CD14-positive monocyte (primary cell): ENCODE measurements around the gene CBX1. TPM values are rescaled to one million over a fixed set of nuclear protein-coding genes. Genes with fewer than 3 reads are reported as not detected.

Experiments
- DNase-seq, 3 donors: peaks; one replicate each; pipeline ENCODE4 v3.0.0-alpha.2; 2011 to 2022
- H2AFZ ChIP-seq: 2 replicates; pipeline ENCODE4 v1.6.0; 2012; ENCODE audit warnings: mild to moderate bottlenecking, low read depth, low read length, inconsistent platforms; ENCODE audit not compliant: insufficient read depth, poor library complexity, severe bottlenecking
- H3K27ac ChIP-seq, 2 donors: 1 replicate in 1 of 2; 2 replicates in 1 of 2; pipeline ENCODE4 v1.5.1; 2012 to 2013; ENCODE audit warnings: low read length in 2 of 2, control low read depth in 1 of 2, inconsistent platforms in 1 of 2, low read depth in 1 of 2, mild to moderate bottlenecking in 1 of 2
- H3K27me3 ChIP-seq, 2 donors: one replicate each; pipeline versions ENCODE4 v1.6.0 to v1.6.1; 2011 to 2013; ENCODE audit warnings: low read length in 2 of 2; ENCODE audit not compliant: control insufficient read depth in 2 of 2, insufficient read depth in 2 of 2
- H3K36me3 ChIP-seq, 2 donors: replicated peaks in 1 of 2; 1 replicate in 1 of 2; 2 replicates in 1 of 2; pipeline versions ENCODE4 v1.5.1 to v1.6.1; 2012 to 2013; ENCODE audit warnings: low read length in 2 of 2, control low read depth in 1 of 2, inconsistent platforms in 1 of 2, mild to moderate bottlenecking in 1 of 2; ENCODE audit not compliant: insufficient read depth in 2 of 2, control insufficient read depth in 1 of 2
- H3K4me1 ChIP-seq, 2 donors: 1 replicate in 1 of 2; 2 replicates in 1 of 2; pipeline versions ENCODE4 v1.5.1 to v1.6.1; 2012 to 2013; ENCODE audit warnings: low read length in 2 of 2, control low read depth in 1 of 2, inconsistent platforms in 1 of 2, mild to moderate bottlenecking in 1 of 2, moderate library complexity in 1 of 2; ENCODE audit not compliant: insufficient read depth in 2 of 2, control insufficient read depth in 1 of 2
- H3K4me2 ChIP-seq: replicated peaks from 2 replicates; pipeline ENCODE3; 2012; ENCODE audit warnings: low read length, moderate library complexity, mild to moderate bottlenecking; ENCODE audit not compliant: poor library complexity, severe bottlenecking; ENCODE audit errors: extremely low read depth
- H3K4me3 ChIP-seq, 3 experiments: fragments of 200-600 bp in 1 of 3; sonication (generic) in 1 of 3; replicated peaks in 1 of 3; 1 replicate in 2 of 3; 2 replicates in 1 of 3; pipeline ENCODE4 v1.5.1; 2011 to 2013; ENCODE audit warnings: low read length in 3 of 3, mild to moderate bottlenecking in 3 of 3, control low read depth in 2 of 3, low read depth in 2 of 3, inconsistent platforms in 1 of 3, moderate library complexity in 1 of 3
- H3K79me2 ChIP-seq: 2 replicates; pipeline ENCODE4 v1.6.0; 2012; ENCODE audit warnings: mild to moderate bottlenecking, control low read depth, inconsistent platforms, low read length, moderate library complexity; ENCODE audit not compliant: insufficient read depth
- H3K9ac ChIP-seq: 2 replicates; pipeline ENCODE4 v1.6.0; 2017; ENCODE audit warnings: low read length, mild to moderate bottlenecking; ENCODE audit not compliant: insufficient read depth, poor library complexity, severe bottlenecking
- H3K9me3 ChIP-seq, 2 donors: replicated peaks in 1 of 2; 1 replicate in 1 of 2; 2 replicates in 1 of 2; pipeline versions ENCODE4 v1.5.1 to v1.6.1; 2012 to 2013; ENCODE audit warnings: low read length in 2 of 2, control low read depth in 1 of 2; ENCODE audit not compliant: control insufficient read depth in 1 of 2, insufficient read depth in 1 of 2
- H4K20me1 ChIP-seq: 2 replicates; pipeline ENCODE4 v1.6.0; 2012; ENCODE audit warnings: mild to moderate bottlenecking, low read length, control low read depth, moderate library complexity; ENCODE audit not compliant: insufficient read depth
- H3K27ac Mint-ChIP-seq, 7 donors: one replicate each; pipeline ENCODE4 v1.8.0; 2020; ENCODE audit warnings: mild to moderate bottlenecking in 7 of 7, mixed read lengths in 7 of 7, moderate library complexity in 6 of 7, inconsistent platforms in 2 of 7
- H3K27me3 Mint-ChIP-seq, 3 donors: one replicate each; pipeline ENCODE4 v1.8.0; 2021 to 2022; ENCODE audit warnings: low read depth in 3 of 3, mild to moderate bottlenecking in 3 of 3, mixed read lengths in 3 of 3, moderate library complexity in 3 of 3, inconsistent platforms in 1 of 3
- H3K36me3 Mint-ChIP-seq, 2 donors: one replicate each; pipeline ENCODE4 v1.8.0; 2020; ENCODE audit warnings: mixed read lengths in 2 of 2, inconsistent platforms in 1 of 2, mild to moderate bottlenecking in 1 of 2
- H3K4me1 Mint-ChIP-seq: one replicate; pipeline ENCODE4 v1.8.0; 2020; ENCODE audit warnings: mild to moderate bottlenecking, mixed read lengths
- H3K4me3 Mint-ChIP-seq, 2 donors: one replicate each; pipeline ENCODE4 v1.8.0; 2020; ENCODE audit warnings: mild to moderate bottlenecking in 2 of 2, mixed read lengths in 2 of 2, moderate library complexity in 1 of 2
- H3K9me3 Mint-ChIP-seq, 7 donors: one replicate each; pipeline ENCODE4 v1.8.0; 2020 to 2022; ENCODE audit warnings: mixed read lengths in 7 of 7, mild to moderate bottlenecking in 6 of 7, moderate library complexity in 6 of 7, inconsistent platforms in 2 of 7
- WGBS: methylation state at CpG from one replicate; pipeline ENCODE4 v1.1.5; 2013; ENCODE audit warnings: missing lambda C conversion rate; ENCODE audit not compliant: insufficient coverage; 5-methylcytosine and 5-hydroxymethylcytosine counted together
- intact Hi-C, 2 donors: fragments of 100-400 bp; cut with micrococcal nuclease; formaldehyde crosslinking; loops; one replicate each; pipeline versions ENCODE4 v1.15.0 to v1.15.1; 2023
- polyA plus RNA-seq, 3 donors: library from polyadenylated mRNA; depleted of rRNA in 1 of 3; unstranded in 2 of 3; stranded (reverse) in 1 of 3; fragments of 300-500 nt in 2 of 3; fragments of >200 nt in 1 of 3; fragmentation: Illumina TruSeq in 2 of 3; gene quantifications; 1 replicate in 2 of 3; 2 replicates in 1 of 3; pipeline ENCODE4 v1.2.3, GENCODE V29; 2012 to 2021
- TF ChIP-seq, protein P1 (sequence below): fragments of 200-600 bp; IDR thresholded peaks from one replicate; pipeline ENCODE4 v1.8.0; 2022; ENCODE audit warnings: antibody characterized with exemption, mild to moderate bottlenecking

The CBX1 gene
- polyA plus RNA-seq, 3 donors = 12.5 to 18.2 (median 17.2) TPM

DNA sequence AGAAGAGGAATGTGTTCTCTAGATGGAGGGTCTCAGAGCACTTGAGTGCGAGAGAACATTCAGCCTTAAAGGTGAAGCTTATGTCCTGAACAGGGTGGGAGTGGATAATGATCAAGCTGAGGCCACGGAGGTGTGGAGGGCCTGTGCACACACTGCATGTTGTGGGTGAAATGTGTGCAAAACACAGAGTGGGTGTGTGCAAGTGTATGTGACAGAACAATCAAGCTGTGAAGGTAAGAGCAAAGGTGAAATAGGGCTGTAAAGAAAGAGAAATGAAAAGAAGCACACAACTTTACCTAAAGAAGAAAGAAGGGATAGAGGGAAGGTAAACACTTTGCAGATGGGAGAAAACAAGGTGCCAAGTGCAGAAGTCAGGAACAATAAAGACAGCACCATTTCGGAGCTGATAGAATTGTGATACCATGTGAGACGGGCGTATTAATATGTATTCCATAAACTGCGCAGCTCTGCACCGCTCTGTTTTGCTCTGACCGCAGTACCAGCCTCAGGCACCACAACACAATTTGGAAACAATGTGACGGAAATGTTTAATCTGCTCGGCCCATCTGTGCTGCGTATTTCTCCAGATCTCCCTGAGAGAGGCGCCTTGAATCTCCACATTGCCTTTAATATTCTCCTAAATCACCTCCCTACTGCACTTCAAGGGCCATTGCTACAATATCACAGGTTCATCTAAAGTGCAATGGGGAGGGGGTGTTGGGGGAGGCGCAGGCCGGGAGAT, 46.9 kb upstream of the CBX1 start:
- H3K4me2 ChIP-seq = no peak overlapping the region
- 64% methylated on average over 8 of the region's 14 CpGs for WGBS

DNA sequence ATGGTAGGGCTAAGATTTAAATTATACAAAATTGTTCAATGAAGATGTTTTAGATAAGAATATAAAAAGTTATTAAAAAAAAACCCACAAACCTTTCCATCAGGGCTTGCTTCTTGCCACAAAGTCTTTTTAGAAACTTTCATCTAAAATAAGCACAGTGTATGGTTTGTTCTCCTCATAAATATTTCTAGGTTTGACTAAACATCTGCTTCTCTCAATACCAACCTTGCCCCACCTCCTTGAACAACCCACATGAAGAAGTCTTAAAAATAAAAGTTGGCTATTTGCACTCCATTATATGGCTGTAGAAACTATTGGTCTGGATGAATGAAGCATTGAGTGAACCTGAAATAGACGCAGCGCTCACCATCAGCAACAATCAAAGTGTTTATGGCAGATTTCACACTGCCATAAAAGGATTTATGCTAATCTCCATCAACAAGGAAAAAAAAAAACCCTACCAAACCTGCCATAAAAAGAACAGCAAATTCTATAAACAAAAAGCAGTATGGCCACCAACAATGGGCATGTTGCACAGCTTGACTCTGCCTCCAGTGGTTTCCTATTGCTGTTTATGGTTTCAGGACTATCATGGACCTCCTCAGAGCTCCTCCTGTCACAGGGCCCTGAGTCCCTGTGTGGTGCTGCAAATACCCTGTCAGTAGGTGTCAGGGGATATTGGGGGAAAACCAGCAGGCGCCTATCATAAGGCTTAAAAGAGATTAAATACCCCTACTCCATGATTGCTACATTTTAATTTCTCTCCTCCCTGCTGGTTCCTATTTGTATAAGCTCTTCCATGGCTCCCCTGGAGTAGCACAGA, 43.9 kb upstream of the CBX1 start:
- H3K36me3 ChIP-seq = no peaks in the 10 kb centered on the region
- intact Hi-C loops = no loop called here
- no CpG with 5 or more reads among the region's 3 CpGs for WGBS
- Mint-ChIP-seq H3K27ac (no peak overlapping the region), H3K4me1 (peaks cover 10% of the 10 kb centered on the region), H3K27me3 (peaks cover 26 to 34% (median 29%) of the 10 kb centered on the region in 3 donors), H3K36me3 (no peaks in the 10 kb centered on the region), H3K4me3 (peak overlapping the region in 1 of 2 donors; percentile 31), H3K9me3 (no peaks in the 10 kb centered on the region)
- H4K20me1 ChIP-seq = no peaks in the 10 kb centered on the region
- H3K9me3 ChIP-seq = no peaks in the 10 kb centered on the region
- H3K4me1 ChIP-seq = peaks cover 10 to 13% of the 10 kb centered on the region in 2 donors
- H3K4me2 ChIP-seq = no peak overlapping the region
- no peak overlapping the region for H2AFZ ChIP-seq
- DNase-seq = no peak
- TF ChIP-seq, protein P1, sequence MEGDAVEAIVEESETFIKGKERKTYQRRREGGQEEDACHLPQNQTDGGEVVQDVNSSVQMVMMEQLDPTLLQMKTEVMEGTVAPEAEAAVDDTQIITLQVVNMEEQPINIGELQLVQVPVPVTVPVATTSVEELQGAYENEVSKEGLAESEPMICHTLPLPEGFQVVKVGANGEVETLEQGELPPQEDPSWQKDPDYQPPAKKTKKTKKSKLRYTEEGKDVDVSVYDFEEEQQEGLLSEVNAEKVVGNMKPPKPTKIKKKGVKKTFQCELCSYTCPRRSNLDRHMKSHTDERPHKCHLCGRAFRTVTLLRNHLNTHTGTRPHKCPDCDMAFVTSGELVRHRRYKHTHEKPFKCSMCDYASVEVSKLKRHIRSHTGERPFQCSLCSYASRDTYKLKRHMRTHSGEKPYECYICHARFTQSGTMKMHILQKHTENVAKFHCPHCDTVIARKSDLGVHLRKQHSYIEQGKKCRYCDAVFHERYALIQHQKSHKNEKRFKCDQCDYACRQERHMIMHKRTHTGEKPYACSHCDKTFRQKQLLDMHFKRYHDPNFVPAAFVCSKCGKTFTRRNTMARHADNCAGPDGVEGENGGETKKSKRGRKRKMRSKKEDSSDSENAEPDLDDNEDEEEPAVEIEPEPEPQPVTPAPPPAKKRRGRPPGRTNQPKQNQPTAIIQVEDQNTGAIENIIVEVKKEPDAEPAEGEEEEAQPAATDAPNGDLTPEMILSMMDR = no peak
- H3K4me3 ChIP-seq = no peak overlapping the region
- peaks cover 14 to 19% of the 10 kb centered on the region in 2 donors for H3K27me3 ChIP-seq
- H3K27ac ChIP-seq = no peak overlapping the region
- H3K79me2 ChIP-seq = no peaks in the 10 kb centered on the region
- no peak overlapping the region for H3K9ac ChIP-seq

More for the DNA sequence above, 46.9 kb upstream of the CBX1 start:
- Mint-ChIP-seq H3K27ac (no peak overlapping the region), H3K9me3 (no peaks in the 10 kb centered on the region), H3K27me3 (peaks cover 30 to 40% (median 33%) of the 10 kb centered on the region in 3 donors), H3K4me1 (no peaks in the 10 kb centered on the region), H3K36me3 (no peaks in the 10 kb centered on the region), H3K4me3 (peak overlapping the region in 1 of 2 donors; percentile 56)
- Histone ChIP-seq H3K4me3 (no peak overlapping the region), H3K36me3 (no peaks in the 10 kb centered on the region), H3K79me2 (no peaks in the 10 kb centered on the region), H3K4me1 (no peaks in the 10 kb centered on the region), H3K9me3 (no peaks in the 10 kb centered on the region), H3K27ac (no peak overlapping the region), H2AFZ (no peak overlapping the region), H3K27me3 (peaks cover 23 to 33% of the 10 kb centered on the region in 2 donors), H4K20me1 (no peaks in the 10 kb centered on the region), H3K9ac (no peak overlapping the region)
- TF ChIP-seq, protein P1 = no peak
- intact Hi-C loops = no loop called here
- DNase-seq = no peak
